Activated T-cell treated with anti-CD3 and anti-CD28 coated beads, Interleukin-2, amount 50 U/mL, for 4 hours (primary cell): ENCODE data around the gene RASSF7. TPM values are rescaled to one million over a fixed set of nuclear protein-coding genes. Genes with fewer than 3 reads are reported as not detected.
A peak's percentile ranks its signal among the peaks of the same experiment; 100 is the strongest.

ENCODE experiments used
- ATAC-seq, 2 donors: fragments of 200-7000 bp; cut with Tn5 transposase; one replicate each; pipeline ENCODE4 v1.10.0; 2021
- DNase-seq: peaks from one replicate; pipeline ENCODE4 v3.0.0-alpha.2; 2020
- H3K27me3 Mint-ChIP-seq: one replicate; pipeline ENCODE4 v1.8.0; 2021; ENCODE audit warnings: low read depth, mixed read lengths
- H3K36me3 Mint-ChIP-seq: one replicate; pipeline ENCODE4 v1.8.0; 2022; ENCODE audit warnings: mixed read lengths; ENCODE audit not compliant: insufficient read depth
- H3K4me1 Mint-ChIP-seq: one replicate; pipeline ENCODE4 v1.8.0; 2021; ENCODE audit warnings: low read depth, mixed read lengths
- H3K4me3 Mint-ChIP-seq: one replicate; pipeline ENCODE4 v1.8.0; 2021; ENCODE audit warnings: mild to moderate bottlenecking, moderate library complexity, mixed read lengths
- H3K9me3 Mint-ChIP-seq: one replicate; pipeline ENCODE4 v1.8.0; 2021; ENCODE audit warnings: mixed read lengths
- total RNA-seq, 3 donors: library from RNA; stranded (reverse); gene quantifications; one replicate each; pipeline ENCODE4 v1.2.1, GENCODE V29; 2021

RASSF7 gene
- total RNA-seq, 3 donors from 2014 or later = 15.1 to 17.4 (median 16.1) TPM

DNA sequence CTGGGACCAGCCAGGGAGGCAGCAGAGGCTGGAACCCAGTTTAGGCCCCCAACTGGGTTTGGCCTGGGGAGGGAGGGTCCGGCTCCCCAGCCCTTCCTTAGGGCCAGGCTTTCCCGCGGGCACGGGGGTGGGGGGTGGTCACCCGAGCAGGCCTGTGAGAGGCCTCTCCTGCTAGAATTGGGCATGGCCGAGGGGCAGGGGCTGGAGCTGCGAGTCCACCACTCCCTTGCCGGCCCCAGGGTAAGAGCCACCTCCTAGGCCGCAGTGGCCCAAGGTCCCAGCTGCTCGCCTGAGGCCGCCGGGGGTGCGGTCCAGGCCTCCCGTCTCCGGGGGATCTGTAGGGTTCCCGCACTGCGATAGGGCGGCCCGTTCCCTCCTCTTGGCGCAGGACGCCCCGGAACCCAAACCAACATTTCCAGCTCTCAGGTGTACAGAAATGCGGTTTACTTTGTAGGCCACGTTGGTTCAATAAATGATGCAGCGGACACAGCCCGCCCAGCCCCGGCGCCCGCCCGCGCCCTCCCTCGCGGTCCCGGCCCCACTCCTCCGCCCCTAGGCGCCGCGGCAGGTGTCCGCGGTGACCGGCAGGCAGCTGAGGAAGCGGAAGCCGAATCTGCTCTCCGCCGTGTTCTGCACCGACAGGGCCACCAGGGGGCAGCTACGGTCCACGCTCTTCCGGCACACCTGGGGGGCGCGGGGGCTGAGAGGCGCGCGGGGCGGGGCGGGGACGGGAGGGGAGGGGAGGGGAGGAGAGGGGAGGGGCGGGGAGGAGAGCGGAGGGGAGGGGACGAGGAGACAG, 6.1 kb upstream of the RASSF7 start:
- Mint-ChIP-seq H3K36me3 (no peaks in the 10 kb centered on the region), H3K4me1 (no peaks in the 10 kb centered on the region), H3K27me3 (no peaks in the 10 kb centered on the region), H3K9me3 (no peaks in the 10 kb centered on the region), H3K4me3 (no peak overlapping the region)
- peak; percentile 80 for DNase-seq
- ATAC-seq = peak; percentile 78 to 79

- H3K4me3 Mint-ChIP-seq = no peak overlapping the region
These were observed 5.5 kb upstream of the RASSF7 start for GRCh38 chr11:555227-555779.

DNA sequence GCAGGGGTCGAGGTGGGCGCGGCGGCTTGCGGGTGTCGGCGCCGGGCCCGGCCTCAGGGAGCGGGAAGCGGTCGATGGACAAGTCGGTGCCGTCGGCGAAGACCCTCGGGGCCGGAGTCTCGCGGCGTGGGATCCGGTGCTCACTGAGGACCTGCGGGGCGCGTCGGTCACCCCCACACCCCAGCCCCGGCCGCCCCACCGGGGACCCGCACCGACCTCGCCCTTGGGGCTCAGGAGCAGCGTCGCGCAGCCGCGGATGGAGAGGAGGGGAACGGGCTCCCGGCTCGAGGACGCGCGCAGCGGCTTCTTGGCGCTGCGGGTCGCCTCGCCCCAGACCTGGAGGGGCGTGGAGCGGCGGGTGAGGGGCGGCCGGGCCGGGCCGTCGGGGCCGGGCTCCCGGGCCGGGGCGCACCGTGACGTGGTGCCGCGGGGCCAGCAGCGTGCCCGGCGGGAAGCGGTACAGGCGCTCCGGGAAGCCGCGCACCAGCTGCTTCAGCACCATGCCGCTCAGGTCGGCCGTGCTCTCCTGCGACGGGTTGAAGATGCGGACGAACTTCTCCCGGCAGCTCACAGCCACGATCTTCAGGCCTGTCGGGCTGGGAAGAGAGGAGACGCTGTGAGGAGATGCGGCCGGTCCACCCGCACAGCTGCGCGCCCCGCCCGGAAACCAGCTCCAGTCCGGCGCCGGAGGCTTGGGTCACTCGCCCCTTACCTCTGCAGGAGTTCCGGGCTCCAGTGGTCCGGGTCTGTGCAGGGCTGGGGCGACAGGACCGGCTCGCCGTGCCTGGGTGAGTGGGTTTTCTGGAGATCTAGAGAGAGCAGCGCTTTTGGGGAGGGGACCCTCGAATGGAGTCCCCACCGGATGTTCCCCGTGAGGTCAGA, 4.7 kb upstream of the RASSF7 start:
- H3K4me3 Mint-ChIP-seq = no peak overlapping the region
- H3K4me1 Mint-ChIP-seq = peaks cover 5% of the 10 kb centered on the region
- H3K9me3 Mint-ChIP-seq = no peaks in the 10 kb centered on the region

More at GRCh38 chr11:555227-555779, 5.5 kb upstream of the RASSF7 start:
- H3K9me3 Mint-ChIP-seq = no peaks in the 10 kb centered on the region
- DNase-seq (no peak), ATAC-seq (peak; percentile 5 to 32)
- H3K27me3 Mint-ChIP-seq = no peaks in the 10 kb centered on the region
- peaks cover 5% of the 10 kb centered on the region for H3K4me1 Mint-ChIP-seq
- H3K36me3 Mint-ChIP-seq = no peaks in the 10 kb centered on the region

GRCh38 chr11:556662-557256, 4.0 kb upstream of the RASSF7 start:
- no peaks in the 10 kb centered on the region for H3K36me3 Mint-ChIP-seq
- H3K27me3 Mint-ChIP-seq = no peaks in the 10 kb centered on the region
- DNase-seq (no peak), ATAC-seq (no peak)
- no peak overlapping the region for H3K4me3 Mint-ChIP-seq
- H3K9me3 Mint-ChIP-seq = no peaks in the 10 kb centered on the region
- H3K4me1 Mint-ChIP-seq = peaks cover 10% of the 10 kb centered on the region

More for the DNA sequence above, 4.7 kb upstream of the RASSF7 start:
- Mint-ChIP-seq H3K36me3 (no peaks in the 10 kb centered on the region), H3K27me3 (no peaks in the 10 kb centered on the region)
- ATAC-seq = no peak
- no peak for DNase-seq

GRCh38 chr11:557328-558132, 3.2 kb upstream of the RASSF7 start:
- Mint-ChIP-seq H3K36me3 (no peaks in the 10 kb centered on the region), H3K4me3 (no peak overlapping the region), H3K9me3 (no peaks in the 10 kb centered on the region), H3K27me3 (no peaks in the 10 kb centered on the region), H3K4me1 (peaks cover 11% of the 10 kb centered on the region)
- DNase-seq (no peak), ATAC-seq (no peak)

GRCh38 chr11:558503-558902, 2.3 kb upstream of the RASSF7 start:
- no peak for ATAC-seq
- no peak for DNase-seq
- Mint-ChIP-seq H3K4me1 (peaks cover 11% of the 10 kb centered on the region), H3K36me3 (no peaks in the 10 kb centered on the region), H3K27me3 (no peaks in the 10 kb centered on the region), H3K9me3 (no peaks in the 10 kb centered on the region), H3K4me3 (no peak overlapping the region)

DNA sequence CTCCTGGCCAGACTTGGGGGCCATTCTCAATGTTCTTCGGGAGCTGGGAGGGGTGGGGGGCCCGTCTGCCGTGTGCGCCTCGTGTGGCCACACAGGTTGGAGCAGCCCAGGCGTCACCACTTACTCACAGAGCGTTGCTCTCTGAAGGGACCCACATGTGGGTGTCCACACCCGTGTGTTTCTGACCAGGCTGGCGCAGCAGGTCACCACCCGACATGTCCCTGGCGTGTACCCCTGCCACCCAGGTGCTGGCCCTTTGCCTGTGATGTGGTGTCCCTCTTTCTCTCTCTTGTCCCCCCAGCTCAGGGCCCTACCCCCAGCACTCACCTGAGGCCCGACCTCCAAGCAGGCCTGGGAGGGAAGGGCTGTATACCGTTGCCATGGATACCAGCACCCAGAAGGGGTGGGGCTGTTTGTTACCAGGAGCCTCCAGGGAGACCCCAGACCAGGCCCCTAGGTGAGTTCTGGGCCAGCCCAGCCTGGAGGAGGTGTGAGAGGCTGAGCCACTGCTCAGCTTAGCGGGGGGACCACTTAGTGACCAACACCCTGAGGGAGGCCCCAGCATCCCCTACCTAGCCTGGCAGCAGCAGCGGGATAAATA, 1.6 kb upstream of the RASSF7 start:
- H3K27me3 Mint-ChIP-seq = no peaks in the 10 kb centered on the region
- peaks cover 11% of the 10 kb centered on the region for H3K4me1 Mint-ChIP-seq
- DNase-seq = peak; percentile 4
- no peaks in the 10 kb centered on the region for H3K9me3 Mint-ChIP-seq
- no peaks in the 10 kb centered on the region for H3K36me3 Mint-ChIP-seq
- H3K4me3 Mint-ChIP-seq = no peak overlapping the region
- no peak for ATAC-seq

DNA sequence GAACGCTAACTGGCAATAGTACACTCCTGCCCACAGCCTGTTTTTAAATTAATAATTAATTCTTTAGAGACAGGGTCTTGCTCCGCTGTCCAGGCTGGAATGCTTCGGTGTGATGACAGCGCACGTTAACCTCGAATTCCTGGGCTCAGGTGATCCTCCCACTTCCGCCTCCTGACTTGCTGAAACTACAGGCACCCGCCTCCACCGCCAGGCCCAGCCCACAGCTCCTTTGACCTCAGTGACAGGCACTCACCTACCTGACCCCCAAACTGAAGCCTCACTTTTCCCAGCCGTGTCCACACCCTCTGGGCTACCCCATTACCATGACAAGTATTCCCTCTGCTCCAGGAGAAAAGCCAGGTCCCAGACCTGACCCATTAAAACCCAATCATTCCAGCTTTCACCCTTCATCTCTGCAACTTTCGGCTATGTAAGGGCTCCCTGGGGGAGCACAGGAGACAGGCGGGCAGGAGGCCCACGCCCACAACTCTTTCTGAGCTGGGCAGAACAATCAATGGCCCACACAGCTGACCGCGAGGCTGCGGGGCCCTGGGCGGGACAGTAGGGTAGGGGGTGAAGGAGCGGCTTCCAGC, 962 bp upstream of the RASSF7 start:
- ATAC-seq = no peak
- Mint-ChIP-seq H3K27me3 (no peaks in the 10 kb centered on the region), H3K4me1 (peaks cover 11% of the 10 kb centered on the region), H3K9me3 (no peaks in the 10 kb centered on the region), H3K36me3 (no peaks in the 10 kb centered on the region), H3K4me3 (peak overlapping the region; percentile 89)
- DNase-seq = no peak

DNA sequence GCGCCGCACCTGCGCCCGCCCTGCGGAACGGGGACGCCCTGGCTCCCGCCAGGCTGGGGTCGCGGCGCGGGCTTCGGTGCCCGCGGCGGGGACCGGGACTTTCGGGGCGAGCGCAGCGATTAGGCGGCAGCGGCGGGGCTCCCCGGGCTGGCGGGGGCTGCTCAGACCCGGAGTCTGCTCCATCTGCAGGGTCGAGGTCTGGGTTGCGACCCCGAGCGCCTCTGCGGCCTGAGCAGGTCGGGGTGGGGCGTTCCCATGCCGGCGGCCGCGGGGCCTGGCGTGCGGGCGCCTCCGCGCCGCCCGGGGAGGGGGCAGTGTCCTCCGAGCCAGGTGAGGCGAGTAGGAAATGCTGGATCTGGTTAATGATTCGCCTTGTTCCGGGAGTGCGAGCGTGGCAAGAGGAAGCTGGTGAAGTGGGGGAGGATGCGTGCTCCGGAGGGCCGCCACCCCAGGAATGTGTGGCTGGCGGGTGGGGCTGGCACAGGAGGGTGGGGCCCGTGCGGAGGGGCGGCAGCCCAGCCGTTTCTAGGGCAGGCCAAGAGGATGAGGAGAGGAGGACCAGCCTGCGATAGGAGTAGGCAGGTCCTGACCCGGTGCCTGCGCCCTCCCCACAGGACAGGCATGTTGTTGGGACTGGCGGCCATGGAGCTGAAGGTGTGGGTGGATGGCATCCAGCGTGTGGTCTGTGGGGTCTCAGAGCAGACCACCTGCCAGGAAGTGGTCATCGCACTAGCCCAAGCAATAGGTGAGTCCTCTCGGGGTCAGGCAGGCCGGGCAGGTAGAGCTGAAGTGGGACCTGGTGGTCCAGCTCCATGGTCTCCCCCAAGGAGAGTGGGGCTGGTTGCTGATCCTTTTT, 606 bp downstream of the RASSF7 start:
- Mint-ChIP-seq H3K27me3 (no peaks in the 10 kb centered on the region), H3K9me3 (no peaks in the 10 kb centered on the region), H3K4me1 (peaks cover 11% of the 10 kb centered on the region), H3K4me3 (peak overlapping the region; percentile 89), H3K36me3 (no peaks in the 10 kb centered on the region)
- DNase-seq (no peak), ATAC-seq (peak; percentile 44 to 45)

DNA sequence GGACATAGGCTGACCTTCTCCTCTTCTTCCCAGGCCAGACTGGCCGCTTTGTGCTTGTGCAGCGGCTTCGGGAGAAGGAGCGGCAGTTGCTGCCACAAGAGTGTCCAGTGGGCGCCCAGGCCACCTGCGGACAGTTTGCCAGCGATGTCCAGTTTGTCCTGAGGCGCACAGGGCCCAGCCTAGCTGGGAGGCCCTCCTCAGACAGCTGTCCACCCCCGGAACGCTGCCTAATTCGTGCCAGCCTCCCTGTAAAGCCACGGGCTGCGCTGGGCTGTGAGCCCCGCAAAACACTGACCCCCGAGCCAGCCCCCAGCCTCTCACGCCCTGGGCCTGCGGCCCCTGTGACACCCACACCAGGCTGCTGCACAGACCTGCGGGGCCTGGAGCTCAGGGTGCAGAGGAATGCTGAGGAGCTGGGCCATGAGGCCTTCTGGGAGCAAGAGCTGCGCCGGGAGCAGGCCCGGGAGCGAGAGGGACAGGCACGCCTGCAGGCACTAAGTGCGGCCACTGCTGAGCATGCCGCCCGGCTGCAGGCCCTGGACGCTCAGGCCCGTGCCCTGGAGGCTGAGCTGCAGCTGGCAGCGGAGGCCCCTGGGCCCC, 1.4 kb downstream of the RASSF7 start:
- DNase-seq (no peak), ATAC-seq (no peak)
- peaks cover 11% of the 10 kb centered on the region for H3K4me1 Mint-ChIP-seq
- no peaks in the 10 kb centered on the region for H3K9me3 Mint-ChIP-seq
- no peaks in the 10 kb centered on the region for H3K36me3 Mint-ChIP-seq
- H3K27me3 Mint-ChIP-seq = no peaks in the 10 kb centered on the region
- peak overlapping the region; percentile 89 for H3K4me3 Mint-ChIP-seq

DNA sequence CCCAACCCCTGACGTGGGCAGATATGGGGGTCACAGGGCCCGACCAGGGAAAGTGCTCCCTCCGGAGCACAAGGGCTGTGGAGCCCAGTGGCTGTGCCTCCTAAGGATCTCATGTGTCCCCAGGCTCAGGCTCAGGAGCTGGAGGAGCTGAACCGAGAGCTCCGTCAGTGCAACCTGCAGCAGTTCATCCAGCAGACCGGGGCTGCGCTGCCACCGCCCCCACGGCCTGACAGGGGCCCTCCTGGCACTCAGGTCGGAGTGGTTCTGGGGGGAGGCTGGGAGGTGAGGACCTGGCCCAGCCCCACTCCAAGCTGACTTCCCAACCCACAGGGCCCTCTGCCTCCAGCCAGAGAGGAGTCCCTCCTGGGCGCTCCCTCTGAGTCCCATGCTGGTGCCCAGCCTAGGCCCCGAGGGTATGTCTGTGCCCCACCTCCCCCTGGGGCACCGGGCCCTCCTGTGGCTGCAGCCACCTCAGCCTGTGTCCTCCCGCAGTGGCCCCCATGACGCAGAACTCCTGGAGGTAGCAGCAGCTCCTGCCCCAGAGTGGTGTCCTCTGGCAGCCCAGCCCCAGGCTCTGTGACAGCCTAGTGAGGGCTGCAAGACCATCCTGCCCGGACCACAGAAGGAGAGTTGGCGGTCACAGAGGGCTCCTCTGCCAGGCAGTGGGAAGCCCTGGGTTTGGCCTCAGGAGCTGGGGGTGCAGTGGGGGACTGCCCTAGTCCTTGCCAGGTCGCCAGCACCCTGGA, 2.5 kb downstream of the RASSF7 start:
- peaks cover 14% of the 10 kb centered on the region for H3K4me1 Mint-ChIP-seq
- no peak overlapping the region for H3K4me3 Mint-ChIP-seq
- no peaks in the 10 kb centered on the region for H3K9me3 Mint-ChIP-seq
- DNase-seq (no peak), ATAC-seq (no peak)
- H3K27me3 Mint-ChIP-seq = no peaks in the 10 kb centered on the region
- H3K36me3 Mint-ChIP-seq = no peaks in the 10 kb centered on the region
